Measurements from ENCODE around the gene CIT.
"Not testable (repeated sequence)": the region's sequence is repeated elsewhere in the genome, so short reads cannot be mapped to it uniquely, and the experiment has no call there.

CIT gene

GRCh38 chr12:119672194-119672593 is 204.9 kb downstream of the CIT start:
- no peak for DNase-seq

GRCh38 chr12:119671070-119671469 is 206.1 kb downstream of the CIT start:
- DNase-seq = no peak

GRCh38 chr12:119669744-119670472 is 207.2 kb downstream of the CIT start:
- DNase-seq = no peak

- DNase-seq = no peak
Observed at GRCh38 chr12:119668324-119668841, 208.7 kb downstream of the CIT start.

GRCh38 chr12:119667577-119668323 is 209.4 kb downstream of the CIT start, which contains the start of gene PRKAB1:
TSS of gene PRKAB1 (plus strand) at chr12:119668133. CDS start at chr12:119668245, 112 bp downstream.
- DNase-seq = peak; percentile 88

- no peak for DNase-seq
Observed at GRCh38 chr12:119666900-119667576, 210.1 kb downstream of the CIT start.

GRCh38 chr12:119666226-119666795 is 210.8 kb downstream of the CIT start:
- no peak for DNase-seq

- no peak for DNase-seq
Observed at GRCh38 chr12:119665164-119665929, 211.8 kb downstream of the CIT start.

- no peak for DNase-seq
Observed at GRCh38 chr12:119664642-119665041, 212.5 kb downstream of the CIT start.

- no peak for DNase-seq
Observed at GRCh38 chr12:119661882-119662281, 215.2 kb downstream of the CIT start.

GRCh38 chr12:119660076-119660475 is 217.0 kb downstream of the CIT start:
- no peak for DNase-seq

GRCh38 chr12:119659289-119659897 is 217.7 kb downstream of the CIT start:
- no peak for DNase-seq

- DNase-seq = not testable (repeated sequence)
Observed at GRCh38 chr12:119658166-119658565, 219.0 kb downstream of the CIT start.

- not testable (repeated sequence) for DNase-seq
Observed at GRCh38 chr12:119657001-119657400, 220.1 kb downstream of the CIT start.

GRCh38 chr12:119652665-119653064 is 224.5 kb downstream of the CIT start:
- no peak for DNase-seq

- no peak for DNase-seq
Observed at GRCh38 chr12:119649202-119649808, 227.8 kb downstream of the CIT start.

- DNase-seq = no peak
Observed at GRCh38 chr12:119645535-119646059, 231.5 kb downstream of the CIT start.

- no peak for DNase-seq
Observed at GRCh38 chr12:119644930-119645329, 232.2 kb downstream of the CIT start.

- no peak for DNase-seq
Observed at GRCh38 chr12:119642986-119643385, 234.1 kb downstream of the CIT start.

All from GOT3 (cell line).